HG03575 (cell line): Measurements from ENCODE around the gene HNF4A.

Experiments used
- ATAC-seq: cut with Tn5 transposase; IDR thresholded peaks from one replicate; pipeline ENCODE4 v1.9.1; 2021; ENCODE audit not compliant: unreplicated experiment, insufficient number of reproducible peaks, low FRiP score; ENCODE audit errors: extremely low read depth

HNF4A gene

DNA sequence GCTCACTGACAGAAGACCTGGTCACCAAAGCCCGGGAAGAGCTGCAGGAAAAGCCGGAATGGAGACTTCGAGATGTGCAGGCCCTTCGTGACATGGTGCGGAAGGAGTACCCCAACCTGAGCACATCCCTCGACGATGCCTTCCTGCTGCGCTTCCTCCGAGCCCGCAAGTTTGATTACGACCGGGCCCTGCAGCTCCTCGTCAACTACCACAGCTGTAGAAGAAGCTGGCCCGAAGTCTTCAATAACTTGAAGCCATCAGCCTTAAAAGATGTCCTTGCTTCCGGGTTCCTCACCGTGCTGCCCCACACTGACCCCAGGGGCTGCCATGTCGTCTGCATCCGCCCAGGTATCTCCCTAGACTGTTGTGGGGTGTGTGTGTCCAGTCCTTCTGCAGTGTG, 124.6 kb downstream of the HNF4A start:
- no peak for ATAC-seq

DNA sequence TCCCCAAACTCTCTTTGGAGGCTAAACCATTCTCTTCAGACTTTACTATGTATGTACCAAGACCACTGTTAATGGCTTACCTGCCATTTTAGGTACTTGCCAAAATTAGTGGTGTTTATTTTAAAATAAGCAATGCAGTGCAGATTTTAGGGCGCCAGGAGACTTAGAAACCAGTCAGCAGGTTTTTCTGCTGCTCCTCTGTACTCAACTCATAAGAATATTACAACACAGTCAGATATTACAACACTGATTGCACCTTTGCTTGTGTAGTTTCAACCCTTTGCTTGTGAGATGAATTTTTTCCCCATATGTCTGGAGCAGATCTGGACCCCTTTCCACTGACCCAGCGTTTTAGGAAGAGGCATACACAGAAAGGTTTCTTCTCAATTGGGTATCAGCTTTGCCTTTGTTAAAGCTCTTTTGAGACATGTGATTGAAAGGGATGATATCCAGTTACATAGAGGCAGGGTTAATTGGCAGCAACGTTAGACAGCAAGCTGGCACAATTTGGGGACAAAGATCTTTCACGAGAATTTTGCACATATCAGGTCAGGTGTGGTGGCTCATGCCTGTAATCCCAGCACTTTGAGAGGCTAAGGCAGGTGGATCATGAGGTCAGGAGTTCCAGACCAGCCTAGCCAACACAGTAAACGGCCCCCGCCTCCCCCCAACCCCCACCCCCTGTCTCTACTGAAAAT, 126.4 kb downstream of the HNF4A start:
- no peak for ATAC-seq

- ATAC-seq = no peak
Observed at GRCh38 chr20:44483112-44483511, 127.6 kb downstream of the HNF4A start.
